IMR-90 (cell line): Measurements from ENCODE around the gene GSTA4. TPM values are rescaled to one million over a fixed set of nuclear protein-coding genes. Genes with fewer than 3 reads are reported as not detected.

Experiments used
- ATAC-seq: fragments of 200-7000 bp; cut with Tn5 transposase; 2 replicates; pipeline ENCODE4 v1.9.1; 2020; ENCODE audit warnings: low read depth, mild to moderate bottlenecking, moderate library complexity
- BruUV-seq: library from RNA; stranded (reverse); fragments of 400-500 nt; replicated peaks from 2 replicates; lab custom pipeline; 2021; lab: Mats Ljungman, UMichigan
- CTCF ChIA-PET: fragments of 300-600 bp; formaldehyde crosslinking; extraction: SDS; loops from one replicate; lab custom pipeline; 2021; ENCODE audit warnings: antibody characterized with exemption; lab: Yijun Ruan, JAX
- POLR2A ChIA-PET: fragments of 300-600 bp; sonication (Branson Sonifier 250); formaldehyde crosslinking; loops from one replicate; lab custom pipeline; 2022; ENCODE audit warnings: antibody characterized with exemption; ENCODE audit not compliant: unreplicated experiment; lab: Charles Lee
- DNase-seq: peaks from one replicate; pipeline ENCODE4 v3.0.0; 2013
- H2AFZ ChIP-seq: replicated peaks from 2 replicates; pipeline ENCODE3; 2013; ENCODE audit warnings: low read length, mild to moderate bottlenecking; ENCODE audit not compliant: poor library complexity
- H2AK5ac ChIP-seq: 2 replicates; pipeline ENCODE4 v1.6.1; 2013; ENCODE audit warnings: low read depth, low read length, inconsistent platforms
- H2AK9ac ChIP-seq: replicated peaks from 2 replicates; pipeline ENCODE3; 2013; ENCODE audit warnings: mild to moderate bottlenecking, low read depth, low read length, moderate library complexity; ENCODE audit not compliant: poor library complexity
- H2BK120ac ChIP-seq: 2 replicates; pipeline ENCODE4 v1.6.1; 2013; ENCODE audit warnings: low read depth, low read length, inconsistent platforms
- H2BK15ac ChIP-seq: 3 replicates; pipeline ENCODE4 v1.6.1; 2013; ENCODE audit warnings: low read depth, low read length, inconsistent platforms
- H2BK20ac ChIP-seq: 2 replicates; pipeline ENCODE4 v1.6.1; 2013; ENCODE audit warnings: low read depth, mild to moderate bottlenecking, inconsistent platforms, low read length, moderate library complexity
- H2BK5ac ChIP-seq: 2 replicates; pipeline ENCODE4 v1.6.1; 2013; ENCODE audit warnings: mild to moderate bottlenecking, low read depth, low read length, inconsistent platforms; ENCODE audit not compliant: poor library complexity, severe bottlenecking
- H3K14ac ChIP-seq: replicated peaks from 2 replicates; pipeline ENCODE4 v1.6.1; 2013; ENCODE audit warnings: low read depth, low read length, inconsistent platforms
- H3K18ac ChIP-seq: 2 replicates; pipeline ENCODE4 v1.6.1; 2013; ENCODE audit warnings: low read depth, low read length, control low read depth
- H3K23ac ChIP-seq: 2 replicates; pipeline ENCODE4 v1.6.1; 2013; ENCODE audit warnings: low read depth, low read length, inconsistent platforms
- H3K27ac ChIP-seq: 2 replicates; pipeline ENCODE4 v1.5.1; 2013; ENCODE audit warnings: mild to moderate bottlenecking, control low read depth, low read length; ENCODE audit not compliant: insufficient read depth
- H3K27me3 ChIP-seq: 2 replicates; pipeline ENCODE4 v1.6.1; 2013; ENCODE audit warnings: low read length; ENCODE audit not compliant: control insufficient read depth, insufficient read depth
- H3K36me3 ChIP-seq: 2 replicates; pipeline ENCODE4 v1.6.1; 2013; ENCODE audit warnings: low read length, mixed read lengths; ENCODE audit not compliant: control insufficient read depth, insufficient read depth
- H3K4ac ChIP-seq: 2 replicates; pipeline ENCODE4 v1.6.1; 2013; ENCODE audit warnings: low read depth, low read length, inconsistent platforms
- H3K4me1 ChIP-seq: 2 replicates; pipeline ENCODE4 v1.6.1; 2013; ENCODE audit warnings: low read length, mixed read lengths; ENCODE audit not compliant: control insufficient read depth, insufficient read depth
- H3K4me2 ChIP-seq: 2 replicates; pipeline ENCODE4 v1.6.1; 2013; ENCODE audit warnings: low read depth, mild to moderate bottlenecking, control low read depth, low read length, moderate library complexity
- H3K4me3 ChIP-seq: 2 replicates; pipeline ENCODE4 v1.5.1; 2013; ENCODE audit warnings: low read depth, mild to moderate bottlenecking, control low read depth, low read length, moderate library complexity; ENCODE audit not compliant: insufficient read depth
- H3K56ac ChIP-seq: 2 replicates; pipeline ENCODE4 v1.6.1; 2013; ENCODE audit warnings: low read length, inconsistent platforms; ENCODE audit not compliant: insufficient read depth; ENCODE audit errors: extremely low read depth
- H3K79me1 ChIP-seq, 2 experiments: 2 replicates each; pipeline ENCODE4 v1.6.1; 2013; ENCODE audit warnings: low read length in 2 of 2, inconsistent platforms in 1 of 2, low read depth in 1 of 2
- H3K9ac ChIP-seq: 2 replicates; pipeline ENCODE4 v1.6.1; 2013; ENCODE audit warnings: low read depth, low read length, control low read depth
- H3K9me1 ChIP-seq: 2 replicates; pipeline ENCODE4 v1.6.1; 2013; ENCODE audit warnings: low read length, inconsistent platforms; ENCODE audit not compliant: insufficient read depth
- H3K9me3 ChIP-seq: 2 replicates; pipeline ENCODE4 v1.6.1; 2013; ENCODE audit warnings: low read length; ENCODE audit not compliant: control insufficient read depth, insufficient read depth
- H4K20me1 ChIP-seq: 2 replicates; pipeline ENCODE4 v1.6.1; 2013; ENCODE audit warnings: low read length, inconsistent platforms; ENCODE audit not compliant: insufficient read depth
- H4K5ac ChIP-seq: 2 replicates; pipeline ENCODE4 v1.6.1; 2013; ENCODE audit warnings: mild to moderate bottlenecking, low read depth, low read length, control low read depth
- H4K8ac ChIP-seq, 2 experiments: 2 replicates each; pipeline ENCODE4 v1.6.1; 2013; ENCODE audit warnings: low read depth in 2 of 2, low read length in 2 of 2, control low read depth in 1 of 2, inconsistent platforms in 1 of 2
- H4K91ac ChIP-seq: 2 replicates; pipeline ENCODE4 v1.6.1; 2013; ENCODE audit warnings: low read depth, low read length, inconsistent platforms; ENCODE audit not compliant: insufficient read depth
- CTCF ChIP-seq: conservative IDR thresholded peaks from 2 replicates; pipeline ENCODE4 v1.5.1; 2012; ENCODE audit warnings: mild to moderate bottlenecking, low read depth, low read length, improper control_type of control experiment
- ELK1 ChIP-seq: fragments of 150-350 bp; IDR thresholded peaks from 2 replicates; pipeline ENCODE4 v1.6.1; 2016; ENCODE audit warnings: low read depth, mild to moderate bottlenecking, low read length, moderate library complexity, borderline replicate concordance
- USF2 ChIP-seq: fragments of 150-350 bp; IDR thresholded peaks from 2 replicates; pipeline ENCODE4 v1.6.1; 2017; ENCODE audit warnings: mild to moderate bottlenecking, antibody characterized with exemption, low read length, low read depth
- WGBS, 2 experiments: methylation state at CpG; one replicate each; pipeline versions ENCODE4 v1.1.5 to v1.1.7; 2013; ENCODE audit warnings: missing lambda C conversion rate in 2 of 2; ENCODE audit not compliant: insufficient read length in 1 of 2; ENCODE audit errors: extremely low coverage in 2 of 2; 5-methylcytosine and 5-hydroxymethylcytosine counted together
- dilution Hi-C: fragments of 300-500 bp; cut with HindIII; formaldehyde crosslinking; loops from one replicate; pipeline ENCODE4 v1.14.3; 2018; ENCODE audit warnings: low sequenced_read_pairs; ENCODE audit not compliant: unreplicated experiment
- in situ Hi-C: fragments of 300-500 bp; cut with MboI; formaldehyde crosslinking; loops from 3 replicates; pipeline ENCODE4 v1.14.3; 2019; ENCODE audit warnings: low sequenced_read_pairs, inconsistent platforms, mixed read lengths
- intact Hi-C: fragments of 100-400 bp; cut with micrococcal nuclease; formaldehyde crosslinking; loops from 2 replicates; pipeline ENCODE4 v1.10.0; 2022
- polyA plus RNA-seq, 3 experiments: library from polyadenylated mRNA; depleted of rRNA; stranded (reverse); fragments of >200 nt; gene quantifications; 2 replicates each; pipeline ENCODE4 v1.2.3, GENCODE V29; 2012; ENCODE audit warnings: low replicate concordance in 1 of 3
- total RNA-seq: library from RNA; depleted of rRNA; stranded (reverse); fragments of >200 nt; gene quantifications from 2 replicates; pipeline ENCODE4 v1.2.3, GENCODE V29; 2012

Gene GSTA4
- total and polyA plus RNA-seq, 2 of the 4 experiments (the other 2 are of a cell fraction): 26.9 to 35.6 TPM

GRCh38 chr6:53032849-53033248 is 37.8 kb upstream of the GSTA4 start:
- in situ Hi-C loops: no loop called here
- ChIA-PET CTCF (no interaction called here), POLR2A (no interaction called here)
- TF ChIP-seq ELK1 (no peak), USF2 (no peak), CTCF (no peak)
- peak; percentile 67 for DNase-seq
- Histone ChIP-seq H3K36me3 (peaks cover 12% of the 10 kb centered on the region), H3K4me1 (peaks cover 18% of the 10 kb centered on the region), H3K4me3 (no peak overlapping the region), H4K8ac (peak overlapping the region in 1 of 2 experiments; percentile 37; a peak in 2 of 4 replicates), H4K91ac (peak overlapping the region; percentile 58), H2BK15ac (peak overlapping the region; percentile 67; the same call in 2 of the 3 replicates), H3K79me1 (peaks cover 0 to 19% of the 10 kb centered on the region in 2 experiments; a peak in 2 of 4 replicates), H3K9ac (no peak overlapping the region), H3K9me3 (no peaks in the 10 kb centered on the region), H3K56ac (no peak overlapping the region), H3K4ac (peak overlapping the region; percentile 58; the same call in 1 of the 2 replicates), H3K9me1 (peaks cover 17% of the 10 kb centered on the region), H3K4me2 (peak overlapping the region; percentile 44; the same call in 1 of the 2 replicates), H3K27ac (peak overlapping the region; percentile 80; the same call in 1 of the 2 replicates), H4K5ac (peak overlapping the region; percentile 49), H2AFZ (no peak overlapping the region), H3K23ac (no peak overlapping the region), H4K20me1 (peaks cover 9% of the 10 kb centered on the region), H2BK5ac (peak overlapping the region; percentile 17), H2AK9ac (peak overlapping the region; percentile 8), H3K14ac (peak overlapping the region; percentile 73), H3K27me3 (no peaks in the 10 kb centered on the region), H2BK20ac (0 out of 2 replicates have a peak overlapping the region, but pooled peaks have one; percentile 17), H2BK120ac (peak overlapping the region; percentile 47; the same call in 1 of the 2 replicates), H2AK5ac (peak overlapping the region; percentile 30; the same call in 1 of the 2 replicates), H3K18ac (peak overlapping the region; percentile 81; the same call in 1 of the 2 replicates)
- dilution Hi-C loops: no loop called here
- no TSS peak for BruUV-seq
- intact Hi-C loops: loop anchor here (1.0 to 2.0 kb wide), 2 partner anchors 18 to 37 kb away; no protein-coding TSS in a partner anchor
- ATAC-seq: no peak
- 51% methylated on average over 3 of the region's 4 CpGs; no CpG with 5 or more reads in 1 of the 2 experiments for WGBS, 2 experiments
